Fibroblast of mammary gland (primary cell): ENCODE data around the gene ZNF423.

Experiments used
- DNase-seq: peaks from one replicate; pipeline ENCODE4 v3.0.0-alpha.2; 2010; ENCODE audit warnings: low read depth
- H3K4me3 ChIP-seq: 2 replicates; pipeline ENCODE4 v1.5.1; 2011; ENCODE audit warnings: low read depth, mild to moderate bottlenecking, low read length, moderate library complexity; ENCODE audit not compliant: control insufficient read depth
- TF ChIP-seq, protein P1 (sequence below): conservative IDR thresholded peaks from 2 replicates; pipeline ENCODE4 v1.5.1; 2011; ENCODE audit warnings: low read depth, low read length, inconsistent platforms; ENCODE audit not compliant: control insufficient read depth, insufficient read depth

ZNF423 gene

DNA sequence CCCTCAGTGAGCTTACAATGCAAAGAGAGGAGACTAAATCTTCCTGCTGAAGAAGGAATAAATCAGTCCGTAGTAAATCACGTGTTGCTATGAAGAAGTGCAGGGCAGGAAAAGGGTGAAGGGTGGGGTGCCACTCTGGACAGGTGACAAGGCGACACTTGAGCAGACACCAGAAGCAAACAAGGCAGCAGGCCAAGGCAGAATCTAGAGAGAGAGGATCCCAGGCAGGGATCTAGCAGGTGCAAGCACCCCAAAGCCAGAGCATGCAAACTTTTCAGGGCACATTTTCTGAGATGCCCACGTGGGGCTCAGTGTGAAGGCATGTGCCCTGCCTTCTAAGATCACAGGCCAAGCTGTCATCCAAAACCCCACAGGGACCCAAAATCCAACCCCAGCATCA is 193.3 kb downstream of the ZNF423 start:
- TF ChIP-seq, protein P1, sequence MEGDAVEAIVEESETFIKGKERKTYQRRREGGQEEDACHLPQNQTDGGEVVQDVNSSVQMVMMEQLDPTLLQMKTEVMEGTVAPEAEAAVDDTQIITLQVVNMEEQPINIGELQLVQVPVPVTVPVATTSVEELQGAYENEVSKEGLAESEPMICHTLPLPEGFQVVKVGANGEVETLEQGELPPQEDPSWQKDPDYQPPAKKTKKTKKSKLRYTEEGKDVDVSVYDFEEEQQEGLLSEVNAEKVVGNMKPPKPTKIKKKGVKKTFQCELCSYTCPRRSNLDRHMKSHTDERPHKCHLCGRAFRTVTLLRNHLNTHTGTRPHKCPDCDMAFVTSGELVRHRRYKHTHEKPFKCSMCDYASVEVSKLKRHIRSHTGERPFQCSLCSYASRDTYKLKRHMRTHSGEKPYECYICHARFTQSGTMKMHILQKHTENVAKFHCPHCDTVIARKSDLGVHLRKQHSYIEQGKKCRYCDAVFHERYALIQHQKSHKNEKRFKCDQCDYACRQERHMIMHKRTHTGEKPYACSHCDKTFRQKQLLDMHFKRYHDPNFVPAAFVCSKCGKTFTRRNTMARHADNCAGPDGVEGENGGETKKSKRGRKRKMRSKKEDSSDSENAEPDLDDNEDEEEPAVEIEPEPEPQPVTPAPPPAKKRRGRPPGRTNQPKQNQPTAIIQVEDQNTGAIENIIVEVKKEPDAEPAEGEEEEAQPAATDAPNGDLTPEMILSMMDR = no peak
- DNase-seq = no peak
- no peak overlapping the region for H3K4me3 ChIP-seq

DNA sequence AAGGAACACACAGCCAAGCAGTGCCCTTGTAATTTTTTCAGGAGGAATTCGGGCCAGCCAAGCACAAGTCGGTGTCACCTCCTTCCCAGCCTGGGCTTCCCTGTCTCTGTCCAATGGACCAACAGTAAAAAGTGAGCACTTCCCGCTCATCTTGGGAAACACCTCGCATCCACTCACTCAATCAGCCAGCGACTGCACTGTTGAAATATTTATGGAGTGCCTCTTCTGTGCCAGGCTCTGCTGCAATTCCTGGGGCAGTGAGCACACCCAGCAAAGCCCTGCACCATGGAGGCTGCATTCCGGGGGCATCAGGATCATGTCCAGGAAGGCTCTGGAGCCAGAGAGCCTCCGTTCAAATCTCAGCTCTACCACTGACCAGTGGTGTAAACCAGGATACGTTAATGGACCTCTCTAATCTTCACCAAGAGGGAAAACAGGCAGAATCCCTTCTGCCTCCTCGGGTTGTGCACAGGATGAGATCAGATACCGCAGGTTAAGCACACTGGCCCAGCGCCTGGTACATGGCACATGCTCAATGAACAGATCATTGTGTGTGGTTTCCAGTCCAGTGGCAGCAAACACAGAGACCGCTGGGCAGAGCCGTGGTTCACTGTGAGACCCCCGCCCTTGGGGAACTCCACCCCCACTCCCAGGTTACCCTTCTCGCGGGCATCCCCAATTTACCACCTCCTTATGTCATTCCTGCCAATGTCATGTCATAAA is 194.3 kb downstream of the ZNF423 start:
- DNase-seq = peak; percentile 34
- TF ChIP-seq, protein P1 = no peak
- no peak overlapping the region for H3K4me3 ChIP-seq

DNA sequence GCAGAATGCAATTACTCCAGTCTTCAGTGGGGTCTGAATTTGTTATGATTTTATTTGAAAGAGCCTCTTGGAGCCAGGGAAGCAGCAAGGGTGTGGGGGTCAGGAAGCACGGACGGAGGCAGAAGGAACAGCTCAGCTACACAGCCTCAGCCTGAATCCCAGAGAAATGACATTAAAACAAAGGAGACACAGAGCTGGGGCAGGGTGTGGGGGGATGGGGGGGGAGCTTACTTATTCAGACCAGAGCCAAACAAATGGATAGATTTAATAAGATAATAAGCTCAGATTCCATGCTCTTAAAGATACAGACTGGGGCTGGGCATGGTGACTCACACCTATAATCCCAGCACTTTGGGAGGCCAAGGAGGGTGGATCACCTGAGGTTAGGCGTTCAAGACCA is 195.3 kb downstream of the ZNF423 start:
- DNase-seq = no peak
- no peak overlapping the region for H3K4me3 ChIP-seq
- TF ChIP-seq, protein P1 = no peak

DNA sequence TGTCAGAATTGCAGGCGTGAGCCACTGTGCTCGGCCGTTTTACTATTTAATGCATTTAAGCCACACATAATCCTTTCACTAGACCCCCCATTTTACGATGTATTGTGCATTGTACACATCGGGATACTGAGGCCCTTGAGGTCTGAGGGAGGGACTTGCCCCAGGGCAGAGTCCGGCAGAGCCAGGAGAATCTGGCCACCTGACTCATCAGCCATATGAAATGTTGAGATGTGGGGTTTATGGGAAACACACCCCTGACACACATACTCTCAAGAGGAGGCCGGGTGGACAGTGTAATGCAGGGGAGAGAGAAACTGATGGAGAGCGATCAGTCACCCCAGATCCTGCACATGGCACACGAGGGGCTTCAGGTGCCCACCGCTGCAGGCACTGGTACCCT is 196.6 kb downstream of the ZNF423 start:
- no peak for DNase-seq
- TF ChIP-seq, protein P1 = no peak
- no peak overlapping the region for H3K4me3 ChIP-seq

DNA sequence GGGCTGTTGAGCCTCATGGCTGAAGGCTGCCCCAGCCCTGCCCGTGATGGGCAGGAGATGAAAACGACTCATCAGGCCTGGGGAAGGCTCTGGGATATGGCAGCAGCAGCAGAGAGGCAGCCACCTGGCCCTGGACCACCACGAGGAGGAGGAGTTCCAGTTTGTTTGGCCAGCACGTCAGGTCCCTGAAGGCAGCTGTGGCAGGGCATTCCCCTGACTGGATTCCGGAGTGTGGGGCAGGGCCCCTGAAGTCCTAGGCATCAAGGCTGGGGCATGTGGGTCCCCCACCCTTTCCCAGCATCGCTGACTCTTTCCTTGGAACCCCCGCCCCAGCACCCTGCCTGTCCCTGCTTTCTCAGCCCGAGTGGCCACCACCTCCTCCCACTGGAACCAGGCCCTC is 197.4 kb downstream of the ZNF423 start:
- no peak overlapping the region for H3K4me3 ChIP-seq
- no peak for DNase-seq
- TF ChIP-seq, protein P1 = no peak

DNA sequence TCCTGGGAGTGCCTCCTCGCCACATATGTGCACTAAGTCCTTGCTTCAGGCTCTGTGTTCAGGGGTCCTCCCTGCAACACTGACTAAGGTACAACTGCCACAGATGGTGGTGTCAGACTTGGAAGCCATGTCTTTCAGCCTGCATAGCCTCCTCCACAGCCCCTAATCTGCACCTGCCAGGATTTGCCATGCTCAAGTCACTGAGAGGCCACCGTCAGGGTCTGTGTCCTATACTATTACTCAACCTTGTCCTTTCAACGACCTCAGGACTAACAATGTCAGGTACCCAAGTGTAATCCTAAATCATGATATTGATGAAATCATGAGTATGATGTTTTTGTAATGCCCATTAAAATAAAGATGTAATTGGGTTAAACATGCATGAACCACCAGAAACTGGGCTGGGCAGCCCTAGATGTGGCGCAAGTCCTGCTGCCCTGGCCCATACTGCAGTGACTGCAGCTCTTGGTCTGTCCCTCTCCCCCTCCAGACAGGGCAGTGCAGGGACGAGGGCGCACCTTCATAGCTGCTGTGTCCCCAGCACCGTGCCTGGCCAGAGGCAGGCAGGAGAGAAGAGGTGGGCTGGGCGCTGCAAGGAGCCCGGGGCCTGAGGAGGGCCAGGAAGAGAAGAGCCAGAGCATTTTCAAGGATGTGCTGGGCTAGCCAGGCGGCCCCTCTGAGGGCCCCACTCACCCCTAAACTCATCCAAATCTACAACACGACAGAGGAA is 198.0 kb downstream of the ZNF423 start:
- TF ChIP-seq, protein P1 = no peak
- H3K4me3 ChIP-seq = no peak overlapping the region
- DNase-seq = no peak
